ENCODE data around the gene BRF1. TPM values are rescaled to one million over a fixed set of nuclear protein-coding genes. Genes with fewer than 3 reads are reported as not detected.

Gene BRF1
- total and polyA plus RNA-seq, 2 experiments from 2014 or later: 23.6 to 35.9 TPM

Other genes starting within 250 kb of the BRF1 start
- 0.24 and 0.83 TPM in 2 replicates for gene GPR132, start 235.6 kb downstream of the BRF1 start, total RNA-seq
- gene GPR132, start 235.6 kb downstream of the BRF1 start, polyA plus RNA-seq: 0.23 and 0.41 TPM in 2 replicates
- gene JAG2, start 132.2 kb downstream of the BRF1 start, total RNA-seq: 2.0 and 6.1 TPM in 2 replicates
- 4.1 and 4.8 TPM in 2 replicates for gene JAG2, start 132.2 kb downstream of the BRF1 start, polyA plus RNA-seq
- gene NUDT14, start 119.7 kb downstream of the BRF1 start, total RNA-seq: 47.4 and 47.7 TPM in 2 replicates
- 98.1 and 106 TPM in 2 replicates for gene NUDT14, start 119.7 kb downstream of the BRF1 start, polyA plus RNA-seq
- 39.6 and 42.2 TPM in 2 replicates for gene BTBD6, start 52.5 kb downstream of the BRF1 start, total RNA-seq
- 41.0 and 47.5 TPM in 2 replicates for gene BTBD6, start 52.5 kb downstream of the BRF1 start, polyA plus RNA-seq
- 31.9 and 41.1 TPM in 2 replicates for gene PACS2, start 13.7 kb upstream of the BRF1 start, total RNA-seq
- gene PACS2, start 13.7 kb upstream of the BRF1 start, polyA plus RNA-seq: 53.1 and 54.5 TPM in 2 replicates
- gene TEX22, start 97.5 kb upstream of the BRF1 start, total RNA-seq: 0.52 TPM in 1 of 2 replicates, not detected in the other
- gene TEX22, start 97.5 kb upstream of the BRF1 start, polyA plus RNA-seq: 0.76 and 1.2 TPM in 2 replicates
- gene MTA1, start 118.8 kb upstream of the BRF1 start, total RNA-seq: 33.3 and 48.1 TPM in 2 replicates
- 52.7 and 72.4 TPM in 2 replicates for gene MTA1, start 118.8 kb upstream of the BRF1 start, polyA plus RNA-seq
- 8.3 and 11.3 TPM in 2 replicates for gene CRIP2, start 173.8 kb upstream of the BRF1 start, total RNA-seq
- 29.1 and 45.6 TPM in 2 replicates for gene CRIP2, start 173.8 kb upstream of the BRF1 start, polyA plus RNA-seq
- gene CRIP1, start 185.9 kb upstream of the BRF1 start, total RNA-seq: 1.8 and 5.8 TPM in 2 replicates
- gene CRIP1, start 185.9 kb upstream of the BRF1 start, polyA plus RNA-seq: 14.7 and 19.6 TPM in 2 replicates
- gene TEDC1, start 190.2 kb upstream of the BRF1 start, total RNA-seq: 3.5 and 3.9 TPM in 2 replicates
- 4.9 and 5.1 TPM in 2 replicates for gene TEDC1, start 190.2 kb upstream of the BRF1 start, polyA plus RNA-seq
- 2.3 and 3.0 TPM in 2 replicates for gene TMEM121, start 225.6 kb upstream of the BRF1 start, total RNA-seq
- gene TMEM121, start 225.6 kb upstream of the BRF1 start, polyA plus RNA-seq: 3.0 and 5.8 TPM in 2 replicates

All from hepatocyte (in vitro differentiated cells).